Measurements from ENCODE around the gene FOXP1.

The FOXP1 gene

DNA sequence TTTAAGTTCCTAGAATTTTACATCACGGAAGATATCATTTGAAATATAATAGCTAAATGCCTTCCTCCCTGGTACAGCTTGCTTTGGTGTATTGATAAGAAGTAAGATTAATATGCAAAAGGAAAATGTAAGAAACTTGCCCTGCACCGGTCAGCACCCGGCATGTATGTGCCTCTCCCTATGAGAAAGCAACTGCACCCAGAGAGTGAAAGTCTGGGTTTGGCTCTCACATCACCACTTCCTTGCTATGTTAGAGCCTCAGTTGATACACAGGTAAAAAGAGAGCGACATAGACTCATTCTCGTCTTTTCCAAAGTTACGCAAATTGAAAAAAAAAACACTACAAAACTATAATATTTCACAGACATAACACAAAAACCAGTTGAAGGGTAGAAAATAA, 96.7 kb downstream of the FOXP1 start:
- DNase-seq (ENCODE audit: low read depth in 2 of 2): no peak
- no peak overlapping the region for H3K4me3 ChIP-seq (replicated peaks in 1 of 2; ENCODE audit: low read depth in 2 of 2, low read length in 2 of 2)
- TF ChIP-seq, protein P1, sequence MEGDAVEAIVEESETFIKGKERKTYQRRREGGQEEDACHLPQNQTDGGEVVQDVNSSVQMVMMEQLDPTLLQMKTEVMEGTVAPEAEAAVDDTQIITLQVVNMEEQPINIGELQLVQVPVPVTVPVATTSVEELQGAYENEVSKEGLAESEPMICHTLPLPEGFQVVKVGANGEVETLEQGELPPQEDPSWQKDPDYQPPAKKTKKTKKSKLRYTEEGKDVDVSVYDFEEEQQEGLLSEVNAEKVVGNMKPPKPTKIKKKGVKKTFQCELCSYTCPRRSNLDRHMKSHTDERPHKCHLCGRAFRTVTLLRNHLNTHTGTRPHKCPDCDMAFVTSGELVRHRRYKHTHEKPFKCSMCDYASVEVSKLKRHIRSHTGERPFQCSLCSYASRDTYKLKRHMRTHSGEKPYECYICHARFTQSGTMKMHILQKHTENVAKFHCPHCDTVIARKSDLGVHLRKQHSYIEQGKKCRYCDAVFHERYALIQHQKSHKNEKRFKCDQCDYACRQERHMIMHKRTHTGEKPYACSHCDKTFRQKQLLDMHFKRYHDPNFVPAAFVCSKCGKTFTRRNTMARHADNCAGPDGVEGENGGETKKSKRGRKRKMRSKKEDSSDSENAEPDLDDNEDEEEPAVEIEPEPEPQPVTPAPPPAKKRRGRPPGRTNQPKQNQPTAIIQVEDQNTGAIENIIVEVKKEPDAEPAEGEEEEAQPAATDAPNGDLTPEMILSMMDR (IDR thresholded peaks at IDR 0.05; ENCODE audit: low read depth, low read length): no peak

DNA sequence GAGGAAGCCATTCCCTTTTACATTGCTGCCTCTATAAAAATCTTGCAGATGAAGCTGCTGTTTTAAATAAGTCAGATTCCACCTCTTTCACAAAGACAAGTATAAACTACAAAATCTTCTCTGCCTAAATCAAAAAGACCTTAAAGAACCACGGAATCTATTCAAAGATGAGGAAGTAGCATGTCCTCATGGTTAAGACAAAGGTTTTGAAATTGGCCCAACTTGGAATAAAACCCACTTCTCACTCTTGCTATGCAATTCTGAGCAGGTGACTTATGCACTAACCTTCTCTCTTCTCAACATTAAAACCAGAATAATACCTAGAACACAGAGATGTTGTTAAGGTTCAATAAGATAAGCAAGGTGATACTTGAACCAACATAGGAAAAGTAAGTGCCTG, 97.6 kb downstream of the FOXP1 start:
- TF ChIP-seq, protein P1 (IDR thresholded peaks at IDR 0.05; ENCODE audit: low read depth, low read length): no peak
- no peak overlapping the region for H3K4me3 ChIP-seq (replicated peaks in 1 of 2; ENCODE audit: low read depth in 2 of 2, low read length in 2 of 2)
- no peak for DNase-seq (ENCODE audit: low read depth in 2 of 2)

DNA sequence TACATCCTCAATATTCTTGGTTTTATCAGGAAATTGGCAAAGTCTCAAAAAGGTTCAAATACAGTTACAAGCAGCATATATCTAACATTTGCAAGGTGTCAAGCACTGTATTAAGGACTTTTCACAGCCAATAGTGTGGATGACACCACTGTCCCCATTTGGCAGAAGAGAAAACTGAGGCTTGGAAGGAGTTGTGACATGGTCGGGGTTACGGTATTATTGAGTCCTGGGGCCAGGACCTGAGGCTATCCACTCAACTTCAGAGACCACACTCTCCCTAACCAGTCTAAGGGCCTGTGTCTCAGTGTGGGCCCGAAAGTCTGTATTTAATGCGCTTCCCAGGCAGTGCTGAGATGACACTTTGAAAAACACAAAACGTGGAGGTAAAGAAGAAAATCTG, 99.1 kb downstream of the FOXP1 start:
- no peak overlapping the region for H3K4me3 ChIP-seq (replicated peaks in 1 of 2; ENCODE audit: low read depth in 2 of 2, low read length in 2 of 2)
- TF ChIP-seq, protein P1 (IDR thresholded peaks at IDR 0.05; ENCODE audit: low read depth, low read length): no peak
- no peak for DNase-seq (ENCODE audit: low read depth in 2 of 2)

DNA sequence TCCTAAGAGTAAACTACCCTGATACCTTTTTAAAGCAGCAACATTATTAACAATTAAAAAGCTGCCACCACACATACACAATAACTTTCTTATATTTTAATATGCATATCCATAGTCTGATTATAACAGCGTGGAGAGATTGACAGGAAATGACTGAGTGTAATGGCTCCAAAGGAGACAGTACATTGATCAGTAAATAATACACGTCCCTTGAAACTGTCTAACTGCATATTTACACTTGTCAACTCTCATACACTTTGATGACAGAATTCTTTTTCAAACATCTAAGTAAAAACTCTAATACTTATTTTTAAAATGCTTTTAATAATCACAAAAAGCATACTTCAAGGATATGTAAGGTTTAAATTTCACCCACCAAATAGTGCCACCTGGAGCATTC, 99.5 kb downstream of the FOXP1 start:
- H3K4me3 ChIP-seq (replicated peaks in 1 of 2; ENCODE audit: low read depth in 2 of 2, low read length in 2 of 2): no peak overlapping the region
- TF ChIP-seq, protein P1 (IDR thresholded peaks at IDR 0.05; ENCODE audit: low read depth, low read length): no peak
- no peak for DNase-seq (ENCODE audit: low read depth in 2 of 2)

DNA sequence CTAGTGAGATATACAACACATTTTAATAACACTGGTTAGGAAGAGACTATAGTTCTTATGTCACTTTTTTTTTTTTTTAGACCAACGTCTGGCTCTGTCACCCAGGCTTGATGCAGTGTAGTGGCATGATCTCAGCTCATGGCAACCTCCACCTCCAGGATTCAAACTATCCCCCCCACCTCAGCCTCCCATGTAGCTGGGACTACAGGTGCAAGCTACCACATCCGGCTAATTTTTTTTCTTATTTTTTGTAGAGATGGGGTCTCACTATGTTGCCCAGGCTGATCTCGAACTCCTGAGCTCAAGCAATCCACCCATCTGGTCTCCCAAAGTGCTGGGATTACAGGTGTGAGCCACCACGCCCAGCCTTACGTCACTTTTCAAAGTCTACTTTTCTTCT, 100.8 kb downstream of the FOXP1 start:
- no peak for DNase-seq (ENCODE audit: low read depth in 2 of 2)
- H3K4me3 ChIP-seq (replicated peaks in 1 of 2; ENCODE audit: low read depth in 2 of 2, low read length in 2 of 2): no peak overlapping the region
- TF ChIP-seq, protein P1 (IDR thresholded peaks at IDR 0.05; ENCODE audit: low read depth, low read length): no peak

DNA sequence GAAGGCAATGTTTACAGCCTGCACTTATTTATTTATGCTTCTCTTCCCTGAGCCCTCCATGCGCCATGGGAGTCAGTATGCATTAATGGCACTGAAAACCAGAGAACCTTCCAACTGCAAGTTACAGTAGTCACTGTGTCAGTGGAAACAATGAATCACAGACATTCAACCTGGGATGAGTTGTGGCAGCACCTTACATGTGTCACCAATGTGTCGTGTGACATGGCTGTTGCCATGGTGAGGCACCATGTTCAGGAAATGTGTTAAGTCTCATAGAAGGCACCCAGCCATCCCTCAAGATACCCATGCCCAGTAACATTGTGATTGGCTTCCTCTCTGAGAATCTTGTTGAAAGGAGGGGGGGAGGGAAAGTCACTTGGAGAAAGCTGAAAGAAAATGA, 105.0 kb downstream of the FOXP1 start:
- peak in 1 of 2 donors; percentile 29 for DNase-seq (ENCODE audit: low read depth in 2 of 2)
- H3K4me3 ChIP-seq (replicated peaks in 1 of 2; ENCODE audit: low read depth in 2 of 2, low read length in 2 of 2): no peak overlapping the region
- TF ChIP-seq, protein P1 (IDR thresholded peaks at IDR 0.05; ENCODE audit: low read depth, low read length): no peak

DNA sequence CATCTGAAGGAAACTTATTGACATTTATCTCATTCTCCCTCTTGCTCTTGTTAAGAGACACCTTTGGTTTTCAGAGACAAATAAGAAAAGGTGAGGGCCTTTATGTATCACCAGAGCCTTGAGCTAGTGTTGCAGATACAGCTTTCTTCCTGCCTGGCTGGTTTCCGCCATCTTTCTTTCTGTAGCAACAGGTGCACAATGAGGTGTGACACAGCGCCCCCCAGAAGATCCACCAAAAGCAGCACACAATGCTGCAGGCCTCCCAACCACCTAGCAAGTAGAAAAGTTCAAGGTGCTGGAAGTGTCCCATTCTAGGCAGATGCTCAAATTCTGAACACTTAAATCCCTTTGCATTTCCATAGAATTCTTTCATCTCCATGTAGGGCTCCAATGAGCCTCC, 106.6 kb downstream of the FOXP1 start:
- DNase-seq (ENCODE audit: low read depth in 2 of 2): no peak
- TF ChIP-seq, protein P1 (IDR thresholded peaks at IDR 0.05; ENCODE audit: low read depth, low read length): no peak
- H3K4me3 ChIP-seq (replicated peaks in 1 of 2; ENCODE audit: low read depth in 2 of 2, low read length in 2 of 2): no peak overlapping the region

All from cardiac fibroblast (primary cell).